GM21526 (cell line): ENCODE data around the gene ATP9A.
"Not testable (repeated sequence)": the region's sequence is repeated elsewhere in the genome, so short reads cannot be mapped to it uniquely, and the experiment has no call there.

Experiments used
- ATAC-seq: cut with Tn5 transposase; IDR thresholded peaks from one replicate; pipeline ENCODE4 v1.9.1; 2021; ENCODE audit warnings: moderate library complexity; ENCODE audit not compliant: unreplicated experiment, low FRiP score

Gene ATP9A

GRCh38 chr20:51696304-51697071 lies 71.7 kb downstream of the ATP9A start:
- no peak for ATAC-seq

GRCh38 chr20:51695574-51696303 lies 72.5 kb downstream of the ATP9A start:
- no peak for ATAC-seq

- no peak for ATAC-seq
Observed at GRCh38 chr20:51692806-51693400, 75.3 kb downstream of the ATP9A start.

GRCh38 chr20:51691703-51692102 lies 76.5 kb downstream of the ATP9A start:
- no peak for ATAC-seq

GRCh38 chr20:51688600-51689244 lies 79.5 kb downstream of the ATP9A start:
- ATAC-seq, result no peak

GRCh38 chr20:51687630-51688029 lies 80.6 kb downstream of the ATP9A start:
- no peak for ATAC-seq

GRCh38 chr20:51687108-51687507 lies 81.1 kb downstream of the ATP9A start:
- no peak for ATAC-seq

GRCh38 chr20:51685494-51685893 lies 82.7 kb downstream of the ATP9A start:
- ATAC-seq, result not testable (repeated sequence)

- no peak for ATAC-seq
Observed at GRCh38 chr20:51680067-51680749, 88.0 kb downstream of the ATP9A start.

- ATAC-seq, result no peak
Observed at GRCh38 chr20:51679254-51679921, 88.8 kb downstream of the ATP9A start.

GRCh38 chr20:51678026-51678697 lies 90.0 kb downstream of the ATP9A start:
- ATAC-seq, result no peak

GRCh38 chr20:51668947-51669346 lies 99.2 kb downstream of the ATP9A start:
- ATAC-seq, result no peak

- ATAC-seq, result no peak
Observed at GRCh38 chr20:51668515-51668914, 99.7 kb downstream of the ATP9A start.

GRCh38 chr20:51667491-51667890 lies 100.7 kb downstream of the ATP9A start:
- ATAC-seq, result no peak

GRCh38 chr20:51667002-51667408 lies 101.2 kb downstream of the ATP9A start:
- ATAC-seq, result no peak

GRCh38 chr20:51666126-51666525 lies 102.1 kb downstream of the ATP9A start:
- ATAC-seq, result no peak

- no peak for ATAC-seq
Observed at GRCh38 chr20:51665543-51666118, 102.6 kb downstream of the ATP9A start.

- no peak for ATAC-seq
Observed at GRCh38 chr20:51661609-51662178, 106.5 kb downstream of the ATP9A start.
